ENCODE results near the gene USF3.

GRCh38 chr3:113684271-113684819 is 12.1 kb downstream of the USF3 start:
- TF ChIP-seq MAX (IDR thresholded peaks at IDR 0.05) (no peak), CBFB (CRISPR knock-in tag; IDR thresholded peaks at IDR 0.05) (no peak), ATRX (CRISPR knock-in tag; IDR thresholded peaks at IDR 0.05; ENCODE audit: borderline replicate concordance) (no peak), ELF3 (CRISPR knock-in tag; IDR thresholded peaks at IDR 0.05) (no peak), ZNF704 (CRISPR knock-in tag; IDR thresholded peaks at IDR 0.05; ENCODE audit: borderline replicate concordance) (no peak), POLR2A (IDR thresholded peaks at IDR 0.05; ENCODE audit: insufficient read depth in 1 of 2, low read depth in 2 of 2, low read length in 2 of 2) (no peak), GABPA (IDR thresholded peaks at IDR 0.05; ENCODE audit: low read depth, low read length) (no peak), GABPA (CRISPR knock-in tag; IDR thresholded peaks at IDR 0.05; ENCODE audit: low read depth) (no peak), SMAD1 (CRISPR knock-in tag; IDR thresholded peaks at IDR 0.05; ENCODE audit: borderline replicate concordance, low read depth) (no peak), BCL6 (CRISPR knock-in tag; IDR thresholded peaks at IDR 0.05) (no peak), SMC3 (IDR thresholded peaks at IDR 0.05; ENCODE audit: low read length) (no peak)
